K562 treated with DMSO at 1 percent for 12 hours (cell line): ENCODE measurements around the gene MEST. TPM values are rescaled to one million over a fixed set of nuclear protein-coding genes. Genes with fewer than 3 reads are reported as not detected.

Source experiments
- total RNA-seq: library from RNA; unstranded; fragments of 300-600 nt; gene quantifications from 2 replicates; pipeline ENCODE4 v1.2.3, GENCODE V29; 2022; ENCODE audit not compliant: insufficient read depth

Gene MEST
- total RNA-seq, result not detected in 2 replicates

DNA sequence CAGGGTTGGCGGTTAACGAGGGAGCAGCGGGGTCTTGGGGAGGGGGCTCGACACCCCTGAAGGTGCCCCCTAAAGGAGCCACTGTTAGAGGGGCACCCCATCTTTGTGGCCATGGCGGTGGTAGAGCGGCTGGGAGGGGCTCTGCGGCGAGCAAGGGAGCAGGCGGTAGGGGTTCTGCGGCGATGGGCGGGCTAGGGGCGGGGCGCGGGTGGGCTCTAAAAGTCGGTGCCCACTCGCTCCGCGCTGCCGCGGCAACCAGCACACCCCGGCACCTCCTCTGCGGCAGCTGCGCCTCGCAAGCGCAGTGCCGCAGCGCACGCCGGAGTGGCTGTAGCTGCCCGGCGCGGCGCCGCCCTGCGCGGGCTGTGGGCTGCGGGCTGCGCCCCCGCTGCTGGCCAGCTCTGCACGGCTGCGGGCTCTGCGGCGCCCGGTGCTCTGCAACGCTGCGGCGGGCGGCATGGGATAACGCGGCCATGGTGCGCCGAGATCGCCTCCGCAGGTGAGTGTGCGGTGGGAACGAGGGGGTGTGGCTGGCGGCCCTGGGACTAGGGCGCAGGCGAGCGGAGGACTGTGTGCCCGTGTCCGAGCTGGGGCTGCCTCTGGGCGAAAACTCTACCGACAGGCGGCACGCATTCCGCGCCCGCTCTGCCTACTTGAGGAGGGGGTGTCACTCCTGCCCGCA is at the start of gene MEST:
Gene MEST (plus strand): TSS at position 245 of the 682 bp plus-strand sequence. CDS start 229 bp downstream, at position 474.

Other genes with a start within 250 kb of the MEST start
- not detected in 2 replicates for gene CPA2, start 225.2 kb upstream of the MEST start, total RNA-seq
- gene CPA4, start 198.9 kb upstream of the MEST start, total RNA-seq, result not detected in 2 replicates
- 0.64 TPM in 1 of 2 replicates, not detected in the other for gene CPA5, start 147.3 kb upstream of the MEST start, total RNA-seq
- gene CPA1, start 111.6 kb upstream of the MEST start, total RNA-seq, result not detected in 2 replicates
- gene CEP41, start 51.1 kb upstream of the MEST start, total RNA-seq, result 2.5 and 5.3 TPM in 2 replicates
- gene COPG2, start 176.7 kb downstream of the MEST start, total RNA-seq, result 15.9 and 39.6 TPM in 2 replicates
- not detected in 2 replicates for gene TSGA13, start 194.5 kb downstream of the MEST start, total RNA-seq
- not detected in 2 replicates for gene KLF14, start 242.1 kb downstream of the MEST start, total RNA-seq